NOMO-1 treated with DMSO at 0.1 percent for 48 hours (cell line): ENCODE data around the gene ASIC5.
"Not testable (repeated sequence)": the region's sequence is repeated elsewhere in the genome, so short reads cannot be mapped to it uniquely, and the experiment has no call there.

ENCODE experiments used
- DNase-seq: peaks from one replicate; lab custom pipeline; 2025; ENCODE audit not compliant: unreplicated experiment; lab: John Stamatoyannopoulos, UW

ASIC5 gene

DNA sequence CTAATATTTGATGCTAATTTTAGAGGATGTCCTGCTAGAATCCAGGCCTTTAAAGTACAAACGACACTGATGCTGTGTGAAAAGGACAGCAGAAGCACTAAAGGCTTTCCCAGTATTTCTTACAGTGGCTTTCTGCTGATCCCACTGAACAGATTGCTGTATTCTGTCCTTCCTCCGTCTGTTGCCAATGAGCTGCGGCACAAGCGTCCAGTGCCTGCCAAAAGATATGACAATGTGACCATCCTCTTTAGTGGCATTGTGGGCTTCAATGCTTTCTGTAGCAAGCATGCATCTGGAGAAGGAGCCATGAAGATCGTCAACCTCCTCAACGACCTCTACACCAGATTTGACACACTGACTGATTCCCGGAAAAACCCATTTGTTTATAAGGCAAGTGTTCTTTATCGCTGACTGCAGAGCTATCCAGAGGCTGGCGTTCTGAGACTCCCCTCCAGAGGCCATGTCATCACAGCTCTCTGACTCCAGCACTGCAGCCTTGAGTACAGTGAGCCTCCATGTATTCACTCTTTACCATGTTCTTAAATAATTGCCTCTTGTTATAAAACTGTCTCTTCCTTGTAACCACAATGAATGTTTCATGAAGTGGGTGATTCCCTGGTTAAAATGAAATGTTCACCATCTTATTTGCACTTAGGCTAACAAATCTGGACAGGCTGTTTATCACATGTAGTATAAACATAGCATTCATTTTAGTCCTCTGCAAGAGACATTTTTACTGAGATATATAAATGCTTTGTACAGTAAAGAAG, 63.7 kb downstream of the ASIC5 start:
- no peak for DNase-seq

GRCh38 chr4:155800685-155801343, 65.3 kb downstream of the ASIC5 start:
- no peak for DNase-seq

- no peak for DNase-seq
Measured at GRCh38 chr4:155799794-155800123, 66.3 kb downstream of the ASIC5 start.

DNA sequence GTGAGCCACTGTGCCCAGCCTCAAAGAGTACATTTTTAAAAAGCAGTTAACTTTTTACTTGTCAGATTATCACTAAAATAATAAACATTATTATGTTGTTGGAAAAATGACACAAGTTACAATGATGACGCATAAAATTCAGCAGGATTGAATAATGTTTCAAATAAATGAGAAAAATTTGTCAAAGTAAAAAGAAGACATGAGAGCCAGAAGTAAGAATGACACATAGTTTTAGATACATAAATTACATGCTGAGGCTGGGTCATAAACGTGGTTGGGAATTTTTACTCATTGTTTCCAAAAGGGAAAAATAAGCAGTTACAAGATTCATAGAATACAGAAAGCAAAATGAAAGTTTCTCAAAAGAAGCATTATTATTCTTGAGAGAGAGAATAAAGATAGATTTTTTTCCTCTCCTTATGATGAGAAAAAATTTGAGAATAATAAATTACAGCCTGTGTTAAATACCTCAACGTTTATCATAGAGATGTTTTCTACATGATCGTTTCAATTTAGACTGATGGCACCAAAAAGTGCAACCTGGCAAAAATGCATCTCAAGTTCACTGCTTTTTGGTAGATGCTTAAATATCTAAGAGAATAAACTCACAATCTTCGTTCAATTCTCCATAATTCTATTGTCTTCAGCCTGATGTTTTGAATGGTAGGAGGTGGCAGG, 66.8 kb downstream of the ASIC5 start:
- no peak for DNase-seq

- not testable (repeated sequence) for DNase-seq
Measured at GRCh38 chr4:155797581-155797980, 68.5 kb downstream of the ASIC5 start.

DNA sequence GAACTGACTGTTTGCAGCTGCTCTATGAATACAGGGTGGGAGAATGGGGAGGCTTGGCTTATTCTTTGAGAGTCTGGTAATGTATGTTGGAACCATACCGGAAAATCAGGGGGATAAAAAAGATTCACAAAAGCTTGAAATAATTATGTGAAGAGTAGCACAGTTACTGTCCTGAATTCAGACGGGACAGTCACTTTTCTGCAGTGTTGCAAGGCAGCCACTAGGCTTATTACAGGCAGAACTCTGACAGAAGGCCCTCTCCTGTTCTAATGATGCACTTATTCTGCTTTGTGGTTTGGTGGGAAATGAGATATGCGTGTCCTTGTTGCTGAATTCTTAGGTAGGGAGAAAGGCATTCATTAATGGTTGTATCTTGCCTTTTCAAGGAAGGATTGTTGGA, 70.1 kb downstream of the ASIC5 start:
- no peak for DNase-seq

DNA sequence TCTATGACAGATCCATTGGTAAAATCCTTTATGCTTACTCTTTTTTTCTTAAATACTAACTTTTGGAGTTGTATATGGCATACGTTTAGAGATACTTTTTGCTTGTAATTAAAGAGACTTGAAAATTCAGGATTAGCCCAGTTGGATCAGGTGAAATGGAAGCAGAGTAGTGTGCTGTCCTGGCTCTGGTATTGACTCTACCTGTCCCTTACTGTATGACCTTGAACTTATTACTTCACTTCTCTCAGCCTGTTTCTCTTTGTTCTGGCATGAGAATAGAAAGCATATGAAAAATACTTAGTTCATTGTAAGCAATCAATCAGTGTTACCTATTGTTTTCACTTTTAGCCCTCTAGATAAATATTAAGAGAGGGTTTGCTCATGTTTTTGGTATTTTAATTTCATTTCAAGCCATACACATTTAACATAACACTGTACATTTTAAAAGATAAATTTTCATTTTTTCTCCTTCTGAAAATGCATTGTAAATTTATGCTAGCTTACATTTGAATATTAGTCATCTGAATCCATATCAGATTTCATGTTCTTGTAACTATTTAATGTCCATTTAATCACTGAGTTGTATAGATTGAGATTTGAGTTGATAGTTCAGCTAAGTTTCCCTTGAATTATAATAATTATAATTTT, 71.4 kb downstream of the ASIC5 start:
- no peak for DNase-seq

- no peak for DNase-seq
Measured at GRCh38 chr4:155789982-155790381, 76.1 kb downstream of the ASIC5 start.

DNA sequence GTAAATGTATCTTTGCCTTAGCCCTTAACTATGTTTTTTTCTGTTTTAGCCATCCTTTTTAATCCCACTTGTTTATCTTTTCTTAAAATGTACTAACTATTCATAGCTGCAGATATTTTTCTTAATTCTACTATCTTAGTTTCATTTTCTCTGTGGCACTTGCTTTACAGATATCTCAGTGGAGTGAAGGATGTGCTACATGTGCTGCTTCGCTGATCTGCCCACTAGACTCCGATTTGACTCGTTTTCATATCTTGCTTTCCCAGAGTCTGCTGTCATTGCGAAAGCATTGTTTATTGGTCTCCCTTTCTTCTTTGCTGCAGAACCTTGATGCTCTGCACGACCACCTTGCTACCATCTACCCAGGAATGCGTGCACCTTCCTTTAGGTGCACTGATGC, 76.7 kb downstream of the ASIC5 start:
- DNase-seq: no peak

DNA sequence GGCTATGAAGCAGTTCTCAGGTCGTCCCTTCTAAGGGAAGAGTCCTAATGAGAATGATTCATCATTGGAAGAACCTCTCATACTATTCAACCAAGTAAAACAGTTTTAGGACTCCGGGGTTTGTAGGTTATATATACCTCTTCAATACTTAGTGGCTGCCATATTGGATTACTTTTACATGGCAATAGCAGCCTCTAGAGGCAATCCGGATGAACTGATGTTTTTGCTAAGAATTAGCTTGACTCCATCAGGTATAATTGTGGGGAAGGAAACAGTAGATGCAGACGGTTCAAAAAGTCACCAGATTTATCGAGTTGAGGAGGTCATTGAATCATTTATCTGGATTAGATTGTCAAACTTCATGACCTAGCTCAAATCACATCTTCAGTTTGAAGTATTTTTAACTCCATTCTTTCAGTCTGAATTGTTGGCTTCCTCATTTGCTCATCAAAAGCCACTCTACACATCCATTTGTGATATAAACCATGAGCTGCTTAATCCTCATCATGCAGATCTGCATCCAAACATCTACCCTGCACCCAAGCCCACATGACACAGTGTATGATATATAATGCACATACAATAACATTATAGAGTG, 78.9 kb downstream of the ASIC5 start:
- DNase-seq: peak; percentile 64

DNA sequence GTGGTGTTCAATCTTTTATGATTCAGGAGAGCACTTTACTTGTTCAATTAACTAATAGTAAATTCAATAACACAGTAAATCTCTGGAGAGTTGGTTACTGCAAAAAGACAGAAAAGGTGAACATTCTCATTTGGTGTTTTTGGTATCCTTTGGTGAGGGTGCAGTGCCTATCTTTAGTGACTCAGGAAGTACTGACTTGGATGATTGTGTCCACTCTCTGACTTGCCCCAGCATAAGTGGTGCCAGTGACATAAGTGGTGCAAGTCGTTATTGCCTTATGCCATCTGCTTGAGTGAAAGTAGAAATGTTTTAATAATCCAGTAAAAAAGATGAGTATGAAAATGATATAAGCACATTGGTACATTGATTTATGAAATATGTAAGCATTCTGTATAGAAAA, 80.2 kb downstream of the ASIC5 start:
- DNase-seq: no peak

DNA sequence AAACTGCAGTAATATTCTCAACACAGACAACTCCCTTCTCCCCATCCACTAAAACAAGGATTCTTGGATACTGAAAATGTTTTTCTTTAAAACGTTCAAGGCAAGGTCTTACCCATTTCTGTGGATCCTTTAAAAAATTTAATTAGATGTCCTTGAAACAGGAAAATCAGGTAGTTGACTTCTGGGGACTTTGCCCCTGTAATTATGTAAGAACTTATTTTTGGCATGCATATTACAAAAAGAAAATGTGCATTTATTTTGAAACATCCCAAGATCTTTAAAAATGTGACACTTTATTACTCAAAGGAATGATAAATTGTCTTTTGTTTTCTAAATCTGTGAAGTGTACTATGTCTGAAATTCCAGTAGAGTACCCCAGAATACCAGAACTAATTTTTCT, 81.4 kb downstream of the ASIC5 start:
- DNase-seq: no peak

DNA sequence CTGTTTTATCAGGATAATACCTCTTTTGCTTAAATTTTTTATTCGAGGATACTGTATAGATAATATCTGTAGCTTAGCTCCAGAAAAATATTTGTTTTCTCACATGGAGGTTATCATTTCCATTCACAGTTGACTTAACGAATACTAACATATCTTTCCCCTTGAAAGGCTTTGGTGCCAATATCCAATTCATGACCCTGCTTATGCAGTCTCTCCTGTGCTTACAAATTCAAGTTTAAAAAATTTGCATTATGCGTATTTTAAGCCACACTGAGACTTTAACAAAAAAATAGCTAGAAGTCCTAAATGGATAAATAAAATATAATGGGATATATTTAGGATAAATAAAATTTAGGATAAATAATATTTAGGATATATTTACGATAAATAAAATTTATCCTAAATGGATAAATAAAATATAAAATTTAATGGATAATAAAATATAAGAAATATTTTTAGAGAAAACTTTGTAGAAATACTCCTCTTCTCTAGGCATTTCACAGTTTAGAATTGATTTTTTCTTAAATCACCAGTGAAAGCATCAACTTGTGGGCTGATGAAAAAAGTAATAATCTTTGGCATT, 84.7 kb downstream of the ASIC5 start:
- no peak for DNase-seq

DNA sequence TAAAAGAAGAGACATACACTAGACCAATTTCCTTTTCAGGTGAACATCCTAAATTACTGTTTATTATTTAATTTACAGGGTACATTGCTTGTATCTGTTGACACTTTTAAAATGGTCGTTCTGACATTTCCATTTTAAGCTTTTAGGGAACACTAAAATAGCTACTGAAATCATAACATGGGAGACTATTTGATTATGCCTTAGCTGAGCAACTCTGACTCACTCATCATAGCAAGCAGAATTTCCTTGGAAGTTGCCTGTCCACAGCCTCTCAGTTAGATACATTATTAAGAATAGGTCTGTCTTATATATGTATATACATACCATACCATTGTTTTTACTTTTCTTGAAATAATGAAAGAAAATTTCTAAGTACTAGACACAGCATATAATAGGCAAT, 85.3 kb downstream of the ASIC5 start:
- no peak for DNase-seq
